HCT116 (cell line): ENCODE data around the gene RGPD6.
"Not testable (repeated sequence)": the region's sequence is repeated elsewhere in the genome, so short reads cannot be mapped to it uniquely, and the experiment has no call there.

ENCODE experiments used
- CEBPB ChIP-seq: IDR thresholded peaks from 2 replicates; pipeline ENCODE4 v1.6.1; 2012; ENCODE audit warnings: low read depth
- EZH2 ChIP-seq: fragments of 200-600 bp; sonication (generic); IDR thresholded peaks from 2 replicates; pipeline ENCODE4 v1.6.1; 2017; ENCODE audit warnings: antibody characterized with exemption, mixed run types
- JUND ChIP-seq: IDR thresholded peaks from 2 replicates; pipeline ENCODE4 v1.6.1; 2012
- POLR2A ChIP-seq: IDR thresholded peaks from 2 replicates; pipeline ENCODE4 v1.7.0; 2011; ENCODE audit warnings: borderline replicate concordance; ENCODE audit not compliant: insufficient read depth, insufficient read length; ENCODE audit errors: extremely low read depth
- POLR2AphosphoS5 ChIP-seq: IDR thresholded peaks from 2 replicates; pipeline ENCODE4 v1.6.1; 2011; ENCODE audit warnings: mild to moderate bottlenecking, low read depth, low read length, moderate library complexity
- TF ChIP-seq, protein P1 (sequence below), 3 experiments: fragments of 200-600 bp in 1 of 3; sonication (generic) in 1 of 3; IDR thresholded peaks in 2 of 3; conservative IDR thresholded peaks in 1 of 3; 2 replicates each; pipeline ENCODE4 v1.5.1; 2012 to 2017; ENCODE audit warnings: low read depth in 2 of 3, low read length in 2 of 3, antibody characterized with exemption in 1 of 3, borderline replicate concordance in 1 of 3, control low read depth in 1 of 3, mild to moderate bottlenecking in 1 of 3, mixed read lengths in 1 of 3, mixed run types in 1 of 3, moderate library complexity in 1 of 3; ENCODE audit not compliant: insufficient read depth in 1 of 3
- TF ChIP-seq, protein P2 (sequence below): IDR thresholded peaks from 2 replicates; pipeline ENCODE4 v1.6.1; 2011; ENCODE audit warnings: mild to moderate bottlenecking, low read length, moderate library complexity; ENCODE audit not compliant: insufficient replicate concordance; ENCODE audit errors: extremely low read depth
- TF ChIP-seq, protein P3 (sequence below): IDR thresholded peaks from 2 replicates; pipeline ENCODE4 v1.6.1; 2012

DNA sequence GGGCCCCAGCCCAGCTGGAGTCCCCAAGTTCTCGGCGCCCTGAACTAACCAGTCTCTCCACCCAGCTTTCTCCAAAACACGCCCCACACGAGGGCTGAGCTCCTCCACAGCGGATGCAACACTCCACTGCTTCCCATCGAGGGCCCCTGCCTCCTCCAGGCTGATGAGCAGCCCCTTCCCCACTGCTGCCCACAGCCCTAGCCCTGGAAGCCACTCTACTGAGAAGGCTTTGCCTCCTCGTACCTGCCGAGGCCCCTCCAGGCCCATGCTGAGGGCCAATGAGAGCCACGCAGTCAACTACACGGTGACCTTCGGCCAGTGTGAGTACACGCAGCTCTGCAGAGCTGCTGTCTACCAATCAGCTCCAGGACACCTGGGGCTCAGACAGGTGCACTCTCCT is 28.0 kb upstream of the RGPD6 start:
- not testable (repeated sequence) for TF ChIP-seq POLR2A, CEBPB, POLR2AphosphoS5, EZH2, JUND
- TF ChIP-seq, protein P1, sequence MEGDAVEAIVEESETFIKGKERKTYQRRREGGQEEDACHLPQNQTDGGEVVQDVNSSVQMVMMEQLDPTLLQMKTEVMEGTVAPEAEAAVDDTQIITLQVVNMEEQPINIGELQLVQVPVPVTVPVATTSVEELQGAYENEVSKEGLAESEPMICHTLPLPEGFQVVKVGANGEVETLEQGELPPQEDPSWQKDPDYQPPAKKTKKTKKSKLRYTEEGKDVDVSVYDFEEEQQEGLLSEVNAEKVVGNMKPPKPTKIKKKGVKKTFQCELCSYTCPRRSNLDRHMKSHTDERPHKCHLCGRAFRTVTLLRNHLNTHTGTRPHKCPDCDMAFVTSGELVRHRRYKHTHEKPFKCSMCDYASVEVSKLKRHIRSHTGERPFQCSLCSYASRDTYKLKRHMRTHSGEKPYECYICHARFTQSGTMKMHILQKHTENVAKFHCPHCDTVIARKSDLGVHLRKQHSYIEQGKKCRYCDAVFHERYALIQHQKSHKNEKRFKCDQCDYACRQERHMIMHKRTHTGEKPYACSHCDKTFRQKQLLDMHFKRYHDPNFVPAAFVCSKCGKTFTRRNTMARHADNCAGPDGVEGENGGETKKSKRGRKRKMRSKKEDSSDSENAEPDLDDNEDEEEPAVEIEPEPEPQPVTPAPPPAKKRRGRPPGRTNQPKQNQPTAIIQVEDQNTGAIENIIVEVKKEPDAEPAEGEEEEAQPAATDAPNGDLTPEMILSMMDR (IDR thresholded peaks at IDR 0.05 in 2 of 3, conservative IDR thresholded peaks at IDR 0.05 in 1 of 3; ENCODE audit: borderline replicate concordance in 1 of 3, insufficient read depth in 1 of 3, low read depth in 2 of 3, low read length in 2 of 3) = not testable (repeated sequence)
- TF ChIP-seq, protein P2, sequence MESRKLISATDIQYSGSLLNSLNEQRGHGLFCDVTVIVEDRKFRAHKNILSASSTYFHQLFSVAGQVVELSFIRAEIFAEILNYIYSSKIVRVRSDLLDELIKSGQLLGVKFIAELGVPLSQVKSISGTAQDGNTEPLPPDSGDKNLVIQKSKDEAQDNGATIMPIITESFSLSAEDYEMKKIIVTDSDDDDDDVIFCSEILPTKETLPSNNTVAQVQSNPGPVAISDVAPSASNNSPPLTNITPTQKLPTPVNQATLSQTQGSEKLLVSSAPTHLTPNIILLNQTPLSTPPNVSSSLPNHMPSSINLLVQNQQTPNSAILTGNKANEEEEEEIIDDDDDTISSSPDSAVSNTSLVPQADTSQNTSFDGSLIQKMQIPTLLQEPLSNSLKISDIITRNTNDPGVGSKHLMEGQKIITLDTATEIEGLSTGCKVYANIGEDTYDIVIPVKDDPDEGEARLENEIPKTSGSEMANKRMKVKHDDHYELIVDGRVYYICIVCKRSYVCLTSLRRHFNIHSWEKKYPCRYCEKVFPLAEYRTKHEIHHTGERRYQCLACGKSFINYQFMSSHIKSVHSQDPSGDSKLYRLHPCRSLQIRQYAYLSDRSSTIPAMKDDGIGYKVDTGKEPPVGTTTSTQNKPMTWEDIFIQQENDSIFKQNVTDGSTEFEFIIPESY = not testable (repeated sequence)
- TF ChIP-seq, protein P3, sequence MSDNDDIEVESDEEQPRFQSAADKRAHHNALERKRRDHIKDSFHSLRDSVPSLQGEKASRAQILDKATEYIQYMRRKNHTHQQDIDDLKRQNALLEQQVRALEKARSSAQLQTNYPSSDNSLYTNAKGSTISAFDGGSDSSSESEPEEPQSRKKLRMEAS = not testable (repeated sequence)
